DND-41 (cell line): ENCODE data around the gene DDX25.

Experiments
- CTCF ChIP-seq: IDR thresholded peaks from 2 replicates; pipeline ENCODE4 v1.5.1; 2012; ENCODE audit warnings: borderline replicate concordance, low read length, moderate library complexity, mild to moderate bottlenecking; ENCODE audit not compliant: poor library complexity, severe bottlenecking; ENCODE audit errors: extremely low read depth
- EZH2 ChIP-seq: IDR thresholded peaks from 3 replicates; pipeline ENCODE4 v1.6.1; 2012; ENCODE audit warnings: borderline replicate concordance, low read depth, mild to moderate bottlenecking, moderate library complexity, low read length, inconsistent platforms; ENCODE audit not compliant: severe bottlenecking

- TF ChIP-seq CTCF (no peak), EZH2 (no peak)
Observed at GRCh38 chr11:125923633-125924032, 19.3 kb downstream of the DDX25 start.
